Body of pancreas (tissue), 4 donors: ENCODE data around the gene TSFM.

ENCODE experiments used
- CTCF ChIP-seq, 7 experiments: fragments of 450-650 bp in 4 of 7; fragments of 200-600 bp in 3 of 7; sonication (generic) in 3 of 7; IDR thresholded peaks; one replicate each; pipeline ENCODE4 v1.5.1; 2016 to 2019; ENCODE audit warnings: antibody characterized with exemption in 7 of 7
- POLR2A ChIP-seq, 3 donors: fragments of 450-650 bp; IDR thresholded peaks; one replicate each; pipeline ENCODE4 v1.6.1; 2016; ENCODE audit warnings: antibody characterized with exemption in 3 of 3, mild to moderate bottlenecking in 2 of 3

DNA sequence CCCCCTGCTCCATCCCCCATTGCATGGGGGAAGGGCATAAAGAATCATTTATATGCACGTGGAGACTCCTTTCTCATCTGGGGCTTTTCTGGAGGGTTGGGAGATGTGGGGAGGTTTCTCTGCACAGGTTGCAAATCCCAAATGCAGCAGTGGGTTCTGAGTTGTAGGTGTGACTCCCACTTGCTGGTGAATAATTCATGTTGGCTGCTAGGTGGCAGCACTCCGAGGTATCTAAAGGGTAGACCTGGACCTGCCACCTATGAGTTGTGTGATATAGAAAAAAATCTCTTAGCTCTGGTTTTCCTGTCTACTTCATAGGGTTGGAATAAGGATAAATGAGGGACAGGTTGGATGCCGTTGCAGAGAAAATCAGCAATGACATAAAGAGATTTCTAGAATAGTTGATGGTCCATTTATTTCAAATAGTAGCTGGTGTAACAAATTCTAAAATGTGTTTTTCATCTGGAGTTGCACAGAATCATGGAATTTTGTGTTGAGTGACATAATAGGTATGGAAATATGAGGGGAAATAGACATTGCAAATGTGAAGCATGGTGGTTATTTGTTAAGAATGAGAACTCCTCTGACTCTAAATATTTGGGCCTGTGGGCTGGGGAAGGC, 23.1 kb upstream of the TSFM start:
- TF ChIP-seq POLR2A (IDR thresholded peaks at IDR 0.05): no peak
- peak; percentile 33 to 60 (median 49) for TF ChIP-seq CTCF (IDR thresholded peaks at IDR 0.05)
